Urothelium cell line (cell line): ENCODE results near the gene TTC7B.
A peak's percentile ranks its signal among the peaks of the same experiment; 100 is the strongest.

ENCODE experiments used
- DNase-seq: peaks from one replicate; pipeline ENCODE4 v3.0.0; 2011; ENCODE audit warnings: low spot score, mixed read lengths
- FAIRE-seq: peaks from 2 replicates; lab custom pipeline; 2011; peaks lifted over from hg19 to GRCh38; lab: Jason Lieb, UNC

Gene TTC7B

DNA sequence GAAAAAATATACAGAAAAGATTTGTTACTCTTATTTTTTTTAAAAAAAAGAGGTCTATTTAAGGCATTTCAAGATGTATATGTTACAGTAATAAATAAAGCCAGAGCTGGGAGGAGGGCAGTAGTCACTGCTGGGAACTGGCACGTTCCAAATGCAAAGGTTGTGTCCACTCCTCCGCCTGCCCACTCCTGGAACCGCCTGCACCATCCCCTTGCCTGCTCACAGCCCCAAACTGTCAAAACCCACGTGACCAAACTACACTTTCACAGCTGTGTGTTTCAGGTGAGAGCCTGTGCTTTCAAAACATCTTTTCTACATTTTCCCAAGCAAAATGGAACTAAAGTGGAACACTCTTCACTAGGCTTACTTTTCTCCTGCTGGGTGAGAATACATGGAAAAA is 160.4 kb downstream of the TTC7B start:
- DNase-seq (no peak), FAIRE-seq (no peak)

DNA sequence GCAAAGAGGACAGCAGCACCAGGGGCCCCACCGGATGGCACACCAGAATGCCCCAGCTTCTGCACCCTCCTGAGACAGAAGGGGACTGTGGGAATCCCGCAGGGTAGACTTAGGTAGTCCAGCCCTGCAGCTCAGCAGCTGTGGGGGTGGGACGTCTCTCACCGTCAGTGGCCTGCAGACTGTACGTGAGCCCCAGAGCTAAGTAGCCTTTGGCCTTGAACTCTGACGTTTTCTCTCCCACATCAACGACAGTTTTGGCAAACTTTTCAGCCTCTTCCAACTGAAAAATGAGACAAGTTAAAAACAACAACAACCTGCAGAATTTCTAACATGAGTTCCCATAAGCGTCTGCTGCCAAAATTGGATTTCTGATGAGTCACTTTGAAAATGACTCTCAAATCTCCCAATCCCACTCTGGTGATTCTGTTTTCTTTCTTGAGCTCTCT is 161.4 kb downstream of the TTC7B start:
- FAIRE-seq (no peak), DNase-seq (no peak)

DNA sequence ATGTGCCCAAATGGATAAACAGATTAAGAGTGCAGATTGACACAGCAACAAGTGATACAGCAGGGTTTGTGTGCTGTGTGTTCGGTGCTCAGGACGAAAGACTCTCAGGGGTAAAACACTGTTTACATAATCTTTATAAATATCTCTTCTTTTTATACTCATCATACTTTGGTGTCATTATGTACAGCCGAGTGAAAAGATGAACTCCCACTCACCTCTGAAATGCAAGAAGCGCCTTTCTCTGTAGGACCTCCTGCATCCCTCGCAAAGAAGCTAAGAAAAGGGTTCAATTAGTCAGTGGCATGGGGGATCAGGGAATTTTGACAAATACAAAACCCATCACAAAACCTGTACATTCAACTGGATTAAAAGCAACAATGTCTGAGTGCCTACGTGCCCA is 163.6 kb downstream of the TTC7B start:
- DNase-seq, result no peak

DNA sequence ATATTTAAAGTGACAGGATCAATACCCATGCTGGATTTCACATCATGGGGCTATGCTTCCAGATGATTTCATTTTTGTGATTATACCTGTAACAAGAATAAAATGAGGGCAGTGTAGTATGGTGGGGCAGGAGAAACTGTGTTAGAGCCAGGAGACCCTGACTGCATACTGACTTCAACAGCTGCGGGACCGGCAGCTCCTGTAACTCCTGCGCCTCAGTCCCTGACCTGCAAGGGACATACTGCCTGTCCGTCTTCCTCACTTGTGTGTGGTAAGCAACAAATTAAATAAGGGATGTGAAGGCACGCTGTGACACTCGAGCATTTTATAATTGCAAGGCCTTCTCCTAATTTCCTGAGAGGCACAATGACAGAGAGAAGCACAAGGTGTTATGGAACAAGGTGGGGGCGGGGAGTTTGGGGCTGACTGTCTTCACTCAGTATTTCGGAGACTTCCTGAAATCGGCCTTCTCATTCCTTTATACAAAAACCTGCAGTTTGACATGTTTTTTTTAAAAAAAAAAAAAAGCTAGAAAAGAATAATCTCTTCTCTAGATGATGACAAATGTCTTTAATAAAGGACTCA is 164.2 kb downstream of the TTC7B start:
- DNase-seq (no peak), FAIRE-seq (no peak)

More for the DNA sequence above, 163.6 kb downstream of the TTC7B start:
- FAIRE-seq, result no peak

DNA sequence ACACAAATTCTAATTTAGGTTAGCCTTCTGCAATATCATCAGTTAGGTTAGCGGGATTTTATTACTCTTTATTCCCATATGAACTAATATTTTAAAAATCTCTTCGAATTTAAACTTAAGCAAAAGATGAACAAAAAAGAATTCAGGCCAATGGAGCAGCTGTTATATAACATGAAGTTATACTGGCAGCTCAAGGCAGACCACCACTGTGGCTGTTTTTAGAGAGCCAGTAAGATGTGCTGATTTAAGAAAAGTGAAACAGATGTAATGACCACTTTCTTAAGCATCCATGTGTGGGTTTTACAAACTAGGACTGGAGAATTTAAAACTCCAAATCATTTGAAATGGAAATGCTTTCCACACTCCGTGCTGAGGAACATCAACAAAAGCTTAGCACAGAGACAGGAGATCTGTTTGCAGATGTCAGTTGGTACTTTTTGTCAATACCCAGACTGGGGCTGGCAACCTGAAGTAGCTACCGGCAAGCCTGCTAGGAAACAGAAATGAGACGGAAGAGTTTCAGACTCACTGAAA is 164.9 kb downstream of the TTC7B start:
- DNase-seq (no peak), FAIRE-seq (no peak)

DNA sequence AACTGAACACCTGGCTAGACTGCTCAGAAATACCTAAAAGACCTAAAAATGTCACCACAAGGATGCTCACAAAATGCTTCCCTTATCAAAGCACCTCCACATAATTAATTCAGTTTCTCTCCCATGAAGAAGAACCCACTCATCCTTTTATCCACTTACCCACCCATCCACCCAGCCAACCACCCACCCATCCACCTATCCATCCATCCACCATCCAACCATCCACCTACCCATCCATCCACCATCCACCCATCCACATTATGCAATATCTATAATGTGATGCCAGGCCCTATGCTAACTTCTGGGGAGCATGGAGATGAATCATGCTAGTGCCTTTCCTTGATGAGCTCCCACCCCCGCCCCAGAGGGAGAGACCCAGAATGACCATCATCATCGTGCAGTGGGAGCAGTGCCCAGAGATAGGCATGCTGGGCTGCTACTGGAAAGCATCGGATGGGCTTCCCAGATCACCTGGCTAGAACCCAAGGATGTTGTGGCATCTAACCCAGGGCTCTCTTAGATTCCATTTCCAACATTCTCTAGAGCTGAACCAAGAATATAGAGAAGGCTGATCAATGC is 166.6 kb downstream of the TTC7B start:
- DNase-seq (no peak), FAIRE-seq (no peak)

DNA sequence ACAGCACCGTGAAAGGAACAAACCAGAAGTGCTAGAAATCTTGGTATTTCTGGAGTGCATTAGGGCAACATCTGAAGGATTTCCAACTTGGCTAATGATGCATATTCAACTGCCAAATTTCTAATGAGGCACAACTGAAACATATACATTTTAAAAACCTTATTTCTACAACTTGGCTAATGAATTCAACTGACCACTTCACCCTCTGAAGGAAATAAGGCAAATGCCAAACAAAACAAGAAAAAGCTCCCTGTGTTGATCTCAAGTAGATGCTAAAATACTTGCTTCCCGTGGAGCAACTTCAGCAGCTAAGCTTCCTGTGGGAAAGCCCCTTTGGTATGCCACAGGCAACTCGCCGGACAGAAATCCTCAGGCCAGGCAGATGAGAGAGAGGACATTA is 167.1 kb downstream of the TTC7B start:
- no peak for FAIRE-seq

DNA sequence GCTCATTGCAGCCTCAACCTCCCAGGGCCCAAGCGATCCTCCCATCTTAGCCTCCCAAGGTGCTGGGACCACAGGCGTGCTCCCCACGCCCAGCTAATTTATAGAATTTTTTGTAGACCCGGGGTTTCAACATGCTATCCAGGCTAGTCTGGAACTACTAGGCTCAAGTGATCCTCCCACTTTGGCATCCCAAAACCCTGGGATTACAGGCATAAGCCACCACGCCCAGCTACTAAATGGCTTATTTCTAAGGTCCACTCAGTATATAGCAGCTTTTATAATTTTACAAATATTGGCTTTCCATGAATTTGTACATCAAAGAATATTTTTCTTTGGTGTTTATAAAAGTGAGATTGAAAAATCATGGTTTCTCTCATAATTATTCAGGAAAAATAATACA is 167.8 kb downstream of the TTC7B start:
- DNase-seq (no peak), FAIRE-seq (no peak)

More for the DNA sequence above, 167.1 kb downstream of the TTC7B start:
- DNase-seq, result no peak

DNA sequence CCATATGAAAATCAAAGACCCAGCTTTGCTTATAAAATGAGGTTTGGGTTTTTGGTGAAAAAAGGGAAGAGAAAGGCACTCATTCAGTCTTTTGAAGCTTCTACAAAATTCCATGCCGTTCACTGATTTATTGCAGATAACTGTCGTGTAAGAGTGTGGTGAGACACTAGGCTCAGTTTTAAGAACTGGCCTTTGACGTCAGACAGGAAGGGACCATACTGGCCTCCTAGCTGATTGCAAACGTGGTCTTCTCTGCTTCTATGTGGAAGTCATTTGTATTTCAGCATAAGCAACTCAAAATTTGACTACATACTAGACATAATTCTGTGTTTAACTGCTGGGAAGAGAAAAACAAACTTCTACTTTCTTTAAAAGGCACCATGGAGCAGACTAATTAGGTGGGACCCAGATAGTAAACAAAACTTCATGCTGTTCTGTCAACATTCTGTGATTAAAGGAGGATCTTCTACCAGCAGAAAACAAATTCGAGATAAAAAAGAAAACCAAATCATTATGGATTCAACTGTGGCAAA is 168.7 kb downstream of the TTC7B start:
- DNase-seq, result no peak
- no peak for FAIRE-seq

DNA sequence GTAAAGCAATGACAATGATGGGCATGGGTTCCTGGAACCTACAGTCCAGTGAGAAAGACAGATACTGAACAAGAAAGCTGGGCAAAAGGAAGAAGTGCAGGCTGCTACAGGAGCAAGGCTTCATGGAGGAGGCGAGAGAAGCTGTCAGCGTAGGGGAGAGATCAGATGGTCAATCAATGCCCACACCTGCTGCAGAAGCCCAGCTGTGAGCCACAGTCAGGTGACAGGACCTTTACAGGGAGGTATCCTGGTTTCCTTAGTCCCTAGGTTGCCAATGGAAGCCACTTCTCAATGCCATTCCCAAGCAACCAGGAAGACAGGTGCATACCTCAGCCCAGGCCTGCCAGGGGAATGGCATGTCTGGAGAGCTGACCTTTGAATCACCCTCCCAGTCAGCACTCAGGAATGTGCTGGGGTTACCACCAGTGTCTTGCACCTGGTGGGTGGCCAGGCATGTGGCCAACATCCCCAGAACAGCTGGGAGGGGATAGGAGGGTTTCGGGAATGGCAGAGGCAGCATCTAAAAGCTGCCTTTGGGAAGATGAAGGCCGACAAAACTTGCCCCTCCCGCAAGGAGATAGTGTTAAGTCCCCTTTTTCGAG is 170.3 kb downstream of the TTC7B start:
- FAIRE-seq, result no peak
- peak; percentile 87 for DNase-seq

DNA sequence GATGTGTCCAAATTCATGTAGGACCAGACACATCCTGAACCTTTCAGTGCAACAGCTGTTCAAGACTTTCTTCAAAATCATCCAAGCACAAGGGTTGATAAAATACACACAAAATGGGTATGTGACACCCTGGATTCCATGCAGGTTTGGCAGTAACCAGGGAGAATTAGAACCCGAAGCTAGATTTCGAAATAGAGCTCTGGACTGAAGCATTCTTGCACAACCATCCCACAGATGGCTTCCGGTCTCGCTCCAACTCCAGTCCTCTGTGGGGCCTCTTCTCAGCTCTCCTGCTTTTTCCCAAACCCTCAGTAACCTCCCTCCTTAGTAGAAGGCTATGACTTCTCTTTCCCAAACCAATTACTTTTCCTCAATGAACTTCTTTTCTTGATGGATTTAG is 171.3 kb downstream of the TTC7B start:
- no peak for DNase-seq
- FAIRE-seq, result no peak

DNA sequence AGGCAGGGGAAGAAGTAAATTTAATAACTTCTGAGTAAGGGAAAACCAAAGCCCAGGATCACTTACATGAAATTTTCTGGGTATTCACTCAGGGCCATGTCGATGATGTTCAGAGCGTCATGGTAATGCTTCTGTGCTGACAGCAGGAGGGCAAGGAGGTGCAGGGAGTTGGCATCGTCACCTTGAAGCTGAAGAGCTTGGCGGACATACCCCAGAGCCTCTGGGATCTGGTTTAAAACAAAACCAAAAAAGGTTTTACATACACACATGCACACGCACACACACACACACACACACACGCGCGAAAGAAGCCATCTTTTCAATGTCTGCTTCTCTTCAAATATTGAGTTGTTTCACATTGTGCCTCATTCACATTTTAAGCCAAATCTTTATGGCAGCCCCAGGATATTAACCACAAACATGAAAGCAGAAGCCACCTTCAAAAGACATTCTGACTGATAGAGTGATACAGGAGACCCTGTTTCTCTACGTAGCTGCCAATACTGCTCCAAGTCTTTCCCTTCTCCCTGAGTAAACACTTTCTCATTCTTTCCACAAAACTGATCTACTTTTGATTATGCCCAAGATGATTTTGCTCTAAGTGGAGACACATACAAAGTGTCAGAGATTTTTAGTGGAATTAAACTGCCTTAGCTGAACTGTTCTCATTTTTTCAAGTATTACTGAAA is 172.1 kb downstream of the TTC7B start:
- no peak for DNase-seq
- FAIRE-seq, result no peak

DNA sequence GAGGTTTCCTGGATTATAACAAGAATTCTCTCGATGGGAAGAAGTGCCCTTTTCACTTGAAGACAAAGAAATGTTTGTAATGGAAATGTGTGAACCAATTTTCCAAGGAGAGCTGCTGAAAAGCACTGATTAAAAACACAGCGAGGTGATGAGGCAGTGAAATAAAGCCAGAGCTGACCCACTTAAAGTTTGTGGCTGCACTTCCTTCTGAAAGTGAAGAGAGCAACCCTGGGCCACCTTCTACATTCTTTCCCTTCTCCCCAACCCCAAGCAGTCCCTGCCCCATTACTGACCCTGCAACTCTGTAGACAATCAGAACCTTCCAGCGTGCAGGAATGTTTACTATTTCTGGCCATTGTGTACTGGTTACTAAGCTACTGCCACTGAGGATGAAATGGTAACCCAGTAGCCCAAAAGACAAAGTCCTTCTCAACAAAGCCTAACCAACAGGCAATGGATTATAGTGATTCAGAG is 173.9 kb downstream of the TTC7B start:
- DNase-seq (no peak), FAIRE-seq (no peak)

DNA sequence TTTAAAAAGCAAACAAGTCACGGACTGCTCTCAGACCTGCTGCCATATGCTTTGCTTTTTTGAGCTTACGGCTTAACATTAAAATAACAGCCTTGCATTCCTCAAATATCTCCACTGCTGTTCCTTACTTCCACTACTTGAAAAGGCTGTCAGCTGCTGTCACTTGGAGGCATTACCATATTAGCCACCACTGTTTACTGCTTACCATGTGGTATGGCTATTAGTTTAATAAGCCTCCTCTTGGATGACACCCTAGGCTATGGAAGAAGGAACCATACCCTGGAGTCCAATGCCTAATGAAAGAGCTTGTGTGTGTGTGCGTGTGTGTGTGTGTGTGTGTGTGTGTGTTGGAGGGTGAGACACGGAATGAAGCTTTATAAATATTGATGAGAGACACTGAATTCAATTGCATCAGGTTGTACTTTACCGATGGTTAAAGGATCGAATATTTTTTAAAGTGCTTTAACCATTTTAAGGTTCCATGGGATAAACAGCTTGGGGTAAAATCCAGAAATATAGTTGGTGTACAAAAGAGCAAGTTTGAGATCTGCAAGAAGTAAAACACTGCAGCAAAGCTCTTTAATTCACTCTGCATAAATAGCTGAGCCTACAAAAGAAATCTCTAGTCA is 174.5 kb downstream of the TTC7B start:
- no peak for FAIRE-seq

DNA sequence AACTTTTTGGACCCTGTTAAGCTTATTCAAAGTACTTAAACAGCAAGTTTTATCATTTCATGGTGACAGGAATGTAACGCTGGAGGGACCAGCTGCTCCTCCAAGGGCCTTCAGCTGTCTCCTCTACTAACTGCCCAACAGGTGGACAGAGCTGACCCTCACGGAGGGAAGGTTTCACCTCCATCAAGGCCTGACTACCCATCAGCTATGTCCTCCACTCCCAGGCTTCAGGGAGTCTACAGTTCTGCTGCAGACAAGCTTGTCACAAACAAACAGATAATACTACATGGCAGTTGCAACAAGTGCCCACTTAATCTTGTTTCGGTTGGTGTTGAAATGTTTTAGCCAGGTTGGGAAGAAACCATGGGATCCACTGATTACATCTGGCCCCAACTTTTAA is 175.1 kb downstream of the TTC7B start:
- FAIRE-seq, result no peak
- no peak for DNase-seq

More for the DNA sequence above, 174.5 kb downstream of the TTC7B start:
- no peak for DNase-seq

DNA sequence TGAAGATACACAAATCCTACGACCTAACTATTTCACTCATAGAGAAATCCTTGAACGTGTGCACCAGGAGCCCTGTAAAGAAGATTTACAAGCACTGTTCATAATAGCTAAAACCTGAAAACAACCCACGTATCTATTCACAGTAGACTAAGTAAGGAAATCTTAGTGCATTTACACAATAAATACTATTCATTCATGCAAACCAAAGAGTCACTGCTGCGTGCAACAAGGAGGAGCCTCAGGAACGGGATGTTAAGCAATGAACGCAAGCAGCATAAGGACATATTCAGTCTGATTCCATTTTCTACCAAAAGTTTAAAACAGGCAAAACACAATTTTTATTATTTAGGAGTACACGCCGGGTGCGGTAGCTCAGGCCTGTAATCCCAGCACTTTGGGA is 176.6 kb downstream of the TTC7B start:
- no peak for DNase-seq
- no peak for FAIRE-seq

DNA sequence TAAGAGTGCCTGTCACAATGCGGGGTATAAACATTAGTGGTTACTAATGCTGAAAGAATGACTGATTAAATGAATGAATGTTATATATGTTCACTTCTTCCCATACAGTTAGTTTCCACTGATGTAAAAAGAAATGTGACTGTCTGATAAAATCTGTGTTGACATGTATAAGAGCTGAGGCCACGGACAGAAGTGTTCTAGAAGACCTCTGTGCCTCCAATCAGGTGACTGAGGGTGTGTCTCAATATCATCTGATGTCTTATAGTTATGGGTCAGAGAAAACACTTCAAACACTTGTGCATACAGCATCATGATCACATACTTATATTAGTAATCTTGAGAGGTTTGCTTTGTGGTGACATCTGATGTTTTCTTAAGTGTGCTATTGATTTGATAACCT is 183.4 kb downstream of the TTC7B start:
- no peak for DNase-seq

DNA sequence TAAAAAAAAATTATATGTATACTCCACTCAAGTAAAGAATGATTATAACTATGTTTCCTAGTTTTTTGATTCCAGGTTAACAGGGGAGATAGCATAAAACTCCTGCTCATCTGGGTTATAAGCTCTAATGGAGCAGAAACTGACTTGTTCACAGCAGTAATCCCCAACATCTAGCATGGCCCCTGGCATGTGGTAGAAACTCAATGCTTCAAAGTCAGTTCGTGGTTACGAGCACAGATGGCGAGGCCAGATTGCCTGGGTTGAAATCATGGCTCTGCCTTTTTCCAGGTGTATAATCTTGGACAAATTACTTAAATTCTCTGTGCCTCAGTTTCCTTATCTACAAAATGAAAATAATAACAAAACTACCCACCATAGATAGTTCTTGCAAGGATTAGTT is 183.8 kb downstream of the TTC7B start:
- no peak for DNase-seq
- FAIRE-seq, result no peak

More for the DNA sequence above, 183.4 kb downstream of the TTC7B start:
- FAIRE-seq, result no peak

DNA sequence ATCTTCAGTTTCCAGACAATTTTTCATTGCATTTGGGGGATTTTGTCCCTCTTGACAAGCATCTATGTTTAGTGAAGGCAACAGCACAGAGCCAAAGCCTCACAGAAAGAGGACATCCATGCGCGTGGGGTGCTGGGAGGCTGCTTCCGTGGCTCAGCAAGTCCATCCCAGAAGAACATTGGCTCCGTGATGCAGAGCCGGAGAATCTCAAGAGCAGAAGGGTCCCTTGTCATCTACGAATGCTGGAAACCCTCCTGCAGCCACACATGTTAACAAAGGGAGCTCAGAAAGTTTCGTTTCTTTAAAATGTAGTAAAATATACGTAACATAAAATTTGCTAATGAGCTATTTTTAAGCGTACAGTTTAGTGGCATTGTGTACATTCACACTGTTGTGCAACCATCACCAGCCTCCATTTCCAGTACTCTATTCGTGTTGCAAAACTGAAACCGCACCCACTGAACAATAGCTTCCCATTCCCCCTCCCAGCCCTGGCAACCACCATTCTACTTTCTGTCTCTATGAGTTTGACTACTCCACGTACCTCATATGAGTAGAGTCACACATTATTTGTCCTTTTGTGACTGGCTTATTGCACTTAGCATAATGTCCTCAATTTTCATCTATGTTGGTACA is 185.9 kb downstream of the TTC7B start:
- FAIRE-seq (no peak), DNase-seq (no peak)

DNA sequence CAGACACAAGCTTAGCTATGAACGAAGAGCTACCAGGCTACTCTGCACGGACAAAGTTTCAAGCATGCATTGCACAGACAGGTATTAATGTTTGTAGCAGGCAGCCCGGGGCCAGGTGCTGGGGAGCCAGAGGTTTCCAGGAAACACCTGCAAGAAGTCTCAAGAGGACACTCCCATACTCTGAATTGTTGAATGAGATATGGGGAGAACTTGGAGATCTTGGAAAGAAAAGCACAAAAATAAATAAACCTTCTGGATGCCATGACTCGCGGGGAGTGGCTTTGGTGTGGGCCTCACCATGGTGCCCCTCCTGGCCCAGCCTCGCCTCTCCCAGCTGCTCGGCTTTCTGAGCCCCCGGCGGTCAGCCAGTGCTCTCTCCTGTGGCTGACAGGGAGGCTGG is 186.8 kb downstream of the TTC7B start:
- DNase-seq (no peak), FAIRE-seq (no peak)
